Measurements from ENCODE around the gene ATP8B3.

DNA sequence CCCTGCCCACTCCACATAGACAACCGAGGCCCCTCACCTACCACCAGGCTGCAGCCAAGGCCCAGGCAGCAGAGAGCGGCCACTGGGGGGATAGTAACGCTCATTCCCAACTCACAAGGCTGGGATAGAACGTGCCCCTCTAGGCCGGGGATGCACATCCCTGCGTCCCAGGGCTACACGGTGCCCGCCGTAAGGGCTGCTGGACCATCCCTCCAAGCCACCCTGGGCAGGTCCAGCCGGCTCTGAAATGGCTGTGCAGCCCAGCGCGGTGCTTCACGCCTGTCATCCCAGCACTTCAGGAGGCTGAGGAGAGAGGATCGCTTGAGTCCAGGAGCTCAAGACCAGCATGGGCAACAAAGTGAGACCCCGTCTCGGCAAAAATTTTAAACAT lies 33.0 kb upstream of the ATP8B3 start:
- TF ChIP-seq EP300 (IDR thresholded peaks at IDR 0.05; ENCODE audit: borderline replicate concordance) (no peak), CREB1 (IDR thresholded peaks at IDR 0.05; ENCODE audit: low read depth) (no peak), ZBTB7A (IDR thresholded peaks at IDR 0.05; ENCODE audit: low read depth) (no peak), CEBPB (IDR thresholded peaks at IDR 0.05) (no peak), RAD21 (IDR thresholded peaks at IDR 0.05; ENCODE audit: low read depth) (no peak), YY1 (IDR thresholded peaks at IDR 0.05; ENCODE audit: low read depth) (no peak), FOXM1 (IDR thresholded peaks at IDR 0.05; ENCODE audit: borderline replicate concordance, low read depth) (no peak), TAF1 (IDR thresholded peaks at IDR 0.05; ENCODE audit: low read depth) (no peak), NFIC (IDR thresholded peaks at IDR 0.05) (no peak)
- TF ChIP-seq, protein P1, sequence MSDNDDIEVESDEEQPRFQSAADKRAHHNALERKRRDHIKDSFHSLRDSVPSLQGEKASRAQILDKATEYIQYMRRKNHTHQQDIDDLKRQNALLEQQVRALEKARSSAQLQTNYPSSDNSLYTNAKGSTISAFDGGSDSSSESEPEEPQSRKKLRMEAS (IDR thresholded peaks at IDR 0.05) = no peak
- TF ChIP-seq, protein P2, sequence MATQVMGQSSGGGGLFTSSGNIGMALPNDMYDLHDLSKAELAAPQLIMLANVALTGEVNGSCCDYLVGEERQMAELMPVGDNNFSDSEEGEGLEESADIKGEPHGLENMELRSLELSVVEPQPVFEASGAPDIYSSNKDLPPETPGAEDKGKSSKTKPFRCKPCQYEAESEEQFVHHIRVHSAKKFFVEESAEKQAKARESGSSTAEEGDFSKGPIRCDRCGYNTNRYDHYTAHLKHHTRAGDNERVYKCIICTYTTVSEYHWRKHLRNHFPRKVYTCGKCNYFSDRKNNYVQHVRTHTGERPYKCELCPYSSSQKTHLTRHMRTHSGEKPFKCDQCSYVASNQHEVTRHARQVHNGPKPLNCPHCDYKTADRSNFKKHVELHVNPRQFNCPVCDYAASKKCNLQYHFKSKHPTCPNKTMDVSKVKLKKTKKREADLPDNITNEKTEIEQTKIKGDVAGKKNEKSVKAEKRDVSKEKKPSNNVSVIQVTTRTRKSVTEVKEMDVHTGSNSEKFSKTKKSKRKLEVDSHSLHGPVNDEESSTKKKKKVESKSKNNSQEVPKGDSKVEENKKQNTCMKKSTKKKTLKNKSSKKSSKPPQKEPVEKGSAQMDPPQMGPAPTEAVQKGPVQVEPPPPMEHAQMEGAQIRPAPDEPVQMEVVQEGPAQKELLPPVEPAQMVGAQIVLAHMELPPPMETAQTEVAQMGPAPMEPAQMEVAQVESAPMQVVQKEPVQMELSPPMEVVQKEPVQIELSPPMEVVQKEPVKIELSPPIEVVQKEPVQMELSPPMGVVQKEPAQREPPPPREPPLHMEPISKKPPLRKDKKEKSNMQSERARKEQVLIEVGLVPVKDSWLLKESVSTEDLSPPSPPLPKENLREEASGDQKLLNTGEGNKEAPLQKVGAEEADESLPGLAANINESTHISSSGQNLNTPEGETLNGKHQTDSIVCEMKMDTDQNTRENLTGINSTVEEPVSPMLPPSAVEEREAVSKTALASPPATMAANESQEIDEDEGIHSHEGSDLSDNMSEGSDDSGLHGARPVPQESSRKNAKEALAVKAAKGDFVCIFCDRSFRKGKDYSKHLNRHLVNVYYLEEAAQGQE (IDR thresholded peaks at IDR 0.05; ENCODE audit: low read depth) = no peak

Measured in Ishikawa (cell line).